ENCODE data around the gene MAPKAP1. TPM values are rescaled to one million over a fixed set of nuclear protein-coding genes. Genes with fewer than 3 reads are reported as not detected.

Gene MAPKAP1
- total RNA-seq, 1 donor from 2014 or later = 49.6 TPM

DNA sequence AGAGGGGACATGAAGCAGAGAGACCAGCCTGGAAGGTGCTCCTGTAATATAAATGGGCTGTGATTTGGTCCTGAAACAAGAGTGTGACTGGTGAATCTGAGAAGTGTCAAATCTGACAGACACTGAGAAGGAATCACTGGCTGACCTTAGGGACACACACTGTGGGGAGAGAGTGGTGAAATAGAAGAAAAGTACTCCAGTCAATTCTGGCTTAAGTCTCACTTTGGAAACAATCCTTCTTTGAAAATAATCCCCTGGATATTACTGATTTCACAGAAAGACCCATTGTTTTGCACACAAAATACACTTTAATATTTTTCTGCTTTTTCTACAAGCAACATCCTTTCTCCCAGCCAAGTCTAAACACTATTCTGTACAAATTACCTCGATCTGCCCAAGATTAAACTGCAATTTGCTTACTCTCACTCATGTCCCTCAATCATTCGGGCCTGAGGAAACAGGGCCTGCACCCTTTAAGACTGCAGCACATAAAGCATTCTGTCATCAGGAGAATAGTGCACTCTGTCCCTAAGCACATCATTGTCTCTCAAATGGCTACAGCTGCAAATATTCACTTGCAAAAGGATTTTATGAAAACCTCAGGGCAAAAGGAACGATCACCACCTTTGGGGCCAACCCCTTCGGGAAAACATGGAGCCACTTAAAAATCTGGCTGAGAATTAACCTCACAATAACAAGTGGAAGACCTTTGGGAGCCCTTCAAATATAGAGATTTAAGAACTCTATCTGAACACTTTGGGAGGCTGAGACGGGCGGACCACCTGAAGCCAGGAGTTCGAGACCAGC is 68.6 kb downstream of the MAPKAP1 start:
- intact Hi-C loops (cut with DNase I) = no loop called here
- Histone ChIP-seq H3K4me1 (peaks cover 0 to 9% of the 10 kb centered on the region in 2 donors), H3K4me3 (no peak overlapping the region), H3K9me3 (no peaks in the 10 kb centered on the region), H3K27me3 (no peaks in the 10 kb centered on the region), H3K36me3 (no peaks in the 10 kb centered on the region), H3K27ac (no peak overlapping the region)
- TF ChIP-seq, protein P1, sequence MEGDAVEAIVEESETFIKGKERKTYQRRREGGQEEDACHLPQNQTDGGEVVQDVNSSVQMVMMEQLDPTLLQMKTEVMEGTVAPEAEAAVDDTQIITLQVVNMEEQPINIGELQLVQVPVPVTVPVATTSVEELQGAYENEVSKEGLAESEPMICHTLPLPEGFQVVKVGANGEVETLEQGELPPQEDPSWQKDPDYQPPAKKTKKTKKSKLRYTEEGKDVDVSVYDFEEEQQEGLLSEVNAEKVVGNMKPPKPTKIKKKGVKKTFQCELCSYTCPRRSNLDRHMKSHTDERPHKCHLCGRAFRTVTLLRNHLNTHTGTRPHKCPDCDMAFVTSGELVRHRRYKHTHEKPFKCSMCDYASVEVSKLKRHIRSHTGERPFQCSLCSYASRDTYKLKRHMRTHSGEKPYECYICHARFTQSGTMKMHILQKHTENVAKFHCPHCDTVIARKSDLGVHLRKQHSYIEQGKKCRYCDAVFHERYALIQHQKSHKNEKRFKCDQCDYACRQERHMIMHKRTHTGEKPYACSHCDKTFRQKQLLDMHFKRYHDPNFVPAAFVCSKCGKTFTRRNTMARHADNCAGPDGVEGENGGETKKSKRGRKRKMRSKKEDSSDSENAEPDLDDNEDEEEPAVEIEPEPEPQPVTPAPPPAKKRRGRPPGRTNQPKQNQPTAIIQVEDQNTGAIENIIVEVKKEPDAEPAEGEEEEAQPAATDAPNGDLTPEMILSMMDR (IDR thresholded peaks at IDR 0.05) = no peak
- no peak for DNase-seq (ENCODE audit: low spot score in 2 of 2)

DNA sequence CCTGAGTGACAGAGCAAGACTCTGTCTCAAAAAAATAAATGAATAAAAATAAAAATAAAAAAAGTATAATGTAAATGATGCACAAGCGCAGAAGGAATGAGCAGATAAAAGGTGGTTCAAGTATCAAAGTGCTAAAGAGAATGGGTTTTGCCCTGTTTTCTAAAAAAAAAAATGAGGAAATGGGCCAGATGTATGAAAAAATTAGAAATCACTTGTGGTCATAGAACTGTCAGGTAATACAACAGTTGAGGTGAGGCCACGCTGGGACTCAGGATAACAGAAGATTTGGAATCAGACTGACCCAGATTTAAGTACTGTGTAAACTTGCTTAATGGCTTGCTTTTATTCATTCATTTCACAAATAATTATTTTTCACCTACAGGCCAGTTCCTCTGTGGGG is 69.8 kb downstream of the MAPKAP1 start:
- H3K4me1 ChIP-seq = peaks cover 0 to 9% of the 10 kb centered on the region in 2 donors
- TF ChIP-seq, protein P1 (IDR thresholded peaks at IDR 0.05) = no peak
- no peak overlapping the region for H3K27ac ChIP-seq
- no peak for DNase-seq (ENCODE audit: low spot score in 2 of 2)
- H3K27me3 ChIP-seq = no peaks in the 10 kb centered on the region
- no peaks in the 10 kb centered on the region for H3K36me3 ChIP-seq
- intact Hi-C loops (cut with DNase I) = no loop called here
- H3K9me3 ChIP-seq = no peaks in the 10 kb centered on the region
- H3K4me3 ChIP-seq = no peak overlapping the region

DNA sequence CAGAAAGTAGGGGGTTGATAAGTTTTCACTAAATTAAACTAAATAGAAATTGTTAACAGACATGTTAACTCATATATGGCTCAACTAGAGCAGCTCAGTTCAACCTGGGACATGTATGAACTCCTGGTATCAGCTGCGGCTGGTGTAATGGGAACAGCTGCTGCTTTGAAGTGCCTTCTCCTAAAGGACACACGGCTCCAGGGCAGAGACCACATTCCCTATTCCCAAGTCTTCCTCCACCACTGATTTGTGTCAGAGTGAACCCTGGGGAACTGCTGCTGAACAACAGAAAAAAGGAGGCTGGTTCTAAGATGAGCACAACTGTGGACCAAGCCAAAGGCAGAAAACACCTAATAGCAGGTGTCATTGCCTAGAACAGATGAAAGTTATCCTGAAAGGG is 71.1 kb downstream of the MAPKAP1 start:
- intact Hi-C loops (cut with DNase I) = no loop called here

DNA sequence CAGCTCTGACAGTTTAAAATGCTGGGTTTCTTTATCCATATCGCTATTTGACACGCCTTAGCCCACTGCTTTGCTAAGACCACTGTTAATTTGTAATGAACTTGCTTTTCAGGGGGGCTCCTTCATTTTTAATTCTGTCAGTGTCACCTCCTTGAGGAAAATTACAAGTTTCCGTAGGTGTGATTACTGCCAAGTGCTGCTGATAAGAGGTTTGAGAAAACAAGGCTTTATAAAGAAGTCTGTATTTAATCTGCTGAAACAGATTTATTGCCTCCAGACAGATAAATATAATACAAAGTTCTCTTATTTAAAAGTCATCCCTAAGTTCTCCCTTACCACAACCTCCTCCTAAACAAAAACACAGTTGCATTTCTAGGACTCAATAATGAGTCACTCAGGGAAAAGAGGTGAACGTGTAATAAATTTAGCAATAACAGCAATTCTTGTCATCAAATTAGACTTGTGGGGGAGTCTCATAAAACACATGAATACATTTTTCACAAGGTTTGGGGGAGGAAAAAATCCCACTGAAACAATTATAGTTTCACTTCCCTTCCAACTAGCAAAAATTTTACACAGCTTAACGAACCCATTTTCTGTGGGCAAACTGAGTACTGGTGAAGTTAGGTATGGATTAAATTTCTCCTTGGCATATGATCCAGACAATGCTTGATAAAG is 72.8 kb downstream of the MAPKAP1 start:
- H3K4me1 ChIP-seq = peaks cover 0 to 9% of the 10 kb centered on the region in 2 donors
- intact Hi-C loops (cut with DNase I) = no loop called here

More for the DNA sequence above, 71.1 kb downstream of the MAPKAP1 start:
- DNase-seq (ENCODE audit: low spot score in 2 of 2) = no peak
- no peak overlapping the region for H3K27ac ChIP-seq
- TF ChIP-seq, protein P1 (IDR thresholded peaks at IDR 0.05) = no peak
- H3K36me3 ChIP-seq = no peaks in the 10 kb centered on the region
- peaks cover 0 to 9% of the 10 kb centered on the region in 2 donors for H3K4me1 ChIP-seq
- no peaks in the 10 kb centered on the region for H3K27me3 ChIP-seq
- H3K9me3 ChIP-seq = no peaks in the 10 kb centered on the region
- no peak overlapping the region for H3K4me3 ChIP-seq

DNA sequence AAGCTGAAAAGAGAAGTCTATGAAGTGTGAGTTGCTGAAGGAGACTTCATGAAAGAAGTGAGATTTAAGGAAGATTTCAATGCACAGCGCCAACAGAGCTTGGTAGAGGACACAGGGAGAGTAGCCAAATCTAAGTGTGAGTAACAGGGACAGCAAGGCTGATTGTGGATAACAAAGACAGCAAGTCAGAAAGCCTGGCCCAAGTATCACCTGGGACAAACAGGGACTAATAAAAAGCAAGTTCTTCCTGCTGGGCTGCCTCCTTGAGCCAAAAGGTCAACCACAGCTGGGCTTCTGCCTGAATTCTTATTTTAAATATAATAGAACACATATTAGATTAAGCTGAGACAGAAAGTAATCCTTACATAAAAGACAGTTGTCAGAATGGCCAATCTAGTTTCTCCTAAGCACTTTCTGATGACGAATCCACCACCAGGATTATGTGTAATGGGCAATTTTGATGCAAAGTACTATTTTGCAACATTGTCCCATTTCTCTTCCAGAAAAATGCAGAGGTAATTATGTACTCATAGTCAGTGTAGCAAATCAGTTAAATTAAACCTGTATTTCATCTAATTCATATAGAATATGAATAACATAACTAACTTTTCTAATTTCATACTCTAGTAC is 73.8 kb downstream of the MAPKAP1 start:
- TF ChIP-seq, protein P1 (IDR thresholded peaks at IDR 0.05) = no peak
- Histone ChIP-seq H3K27me3 (no peaks in the 10 kb centered on the region), H3K27ac (no peak overlapping the region), H3K4me3 (no peak overlapping the region), H3K9me3 (no peaks in the 10 kb centered on the region), H3K36me3 (no peaks in the 10 kb centered on the region), H3K4me1 (peaks cover 0 to 9% of the 10 kb centered on the region in 2 donors)
- intact Hi-C loops (cut with DNase I) = no loop called here
- DNase-seq (ENCODE audit: low spot score in 2 of 2) = no peak

More for the DNA sequence above, 72.8 kb downstream of the MAPKAP1 start:
- Histone ChIP-seq H3K27me3 (no peaks in the 10 kb centered on the region), H3K9me3 (no peaks in the 10 kb centered on the region), H3K4me3 (no peak overlapping the region), H3K27ac (no peak overlapping the region), H3K36me3 (no peaks in the 10 kb centered on the region)
- DNase-seq (ENCODE audit: low spot score in 2 of 2) = no peak
- TF ChIP-seq, protein P1 (IDR thresholded peaks at IDR 0.05) = no peak

Measured in ascending aorta (tissue), 2 donors.